NT2/D1 (cell line): ENCODE data around the gene TYMS.

Experiments used
- SUZ12 ChIP-seq: IDR thresholded peaks from 2 replicates; pipeline ENCODE4 v1.6.1; 2011; ENCODE audit not compliant: insufficient read length, insufficient read depth; ENCODE audit errors: extremely low read depth
- YY1 ChIP-seq: IDR thresholded peaks from 2 replicates; pipeline ENCODE4 v1.6.1; 2011; ENCODE audit not compliant: insufficient read length, insufficient read depth
- ZNF274 ChIP-seq: IDR thresholded peaks from 2 replicates; pipeline ENCODE4 v1.6.1; 2011; ENCODE audit warnings: mild to moderate bottlenecking, low read depth, low read length

- TF ChIP-seq YY1 (no peak), ZNF274 (no peak), SUZ12 (no peak)
Observed at GRCh38 chr18:659597-659996, 2.1 kb downstream of the TYMS start.
